Cerebellar nuclear complex (tissue), 1 donor: ENCODE results near the gene VPS26C.
"Not testable (repeated sequence)": the region's sequence is repeated elsewhere in the genome, so short reads cannot be mapped to it uniquely, and the experiment has no call there.

Experiments
- DNase-seq, 2 experiments: peaks; one replicate each; lab custom pipeline; 2025; lab: John Stamatoyannopoulos, UW

Gene VPS26C

GRCh38 chr21:37228003-37228400, 39.1 kb downstream of the VPS26C start:
- no peak for DNase-seq

DNA sequence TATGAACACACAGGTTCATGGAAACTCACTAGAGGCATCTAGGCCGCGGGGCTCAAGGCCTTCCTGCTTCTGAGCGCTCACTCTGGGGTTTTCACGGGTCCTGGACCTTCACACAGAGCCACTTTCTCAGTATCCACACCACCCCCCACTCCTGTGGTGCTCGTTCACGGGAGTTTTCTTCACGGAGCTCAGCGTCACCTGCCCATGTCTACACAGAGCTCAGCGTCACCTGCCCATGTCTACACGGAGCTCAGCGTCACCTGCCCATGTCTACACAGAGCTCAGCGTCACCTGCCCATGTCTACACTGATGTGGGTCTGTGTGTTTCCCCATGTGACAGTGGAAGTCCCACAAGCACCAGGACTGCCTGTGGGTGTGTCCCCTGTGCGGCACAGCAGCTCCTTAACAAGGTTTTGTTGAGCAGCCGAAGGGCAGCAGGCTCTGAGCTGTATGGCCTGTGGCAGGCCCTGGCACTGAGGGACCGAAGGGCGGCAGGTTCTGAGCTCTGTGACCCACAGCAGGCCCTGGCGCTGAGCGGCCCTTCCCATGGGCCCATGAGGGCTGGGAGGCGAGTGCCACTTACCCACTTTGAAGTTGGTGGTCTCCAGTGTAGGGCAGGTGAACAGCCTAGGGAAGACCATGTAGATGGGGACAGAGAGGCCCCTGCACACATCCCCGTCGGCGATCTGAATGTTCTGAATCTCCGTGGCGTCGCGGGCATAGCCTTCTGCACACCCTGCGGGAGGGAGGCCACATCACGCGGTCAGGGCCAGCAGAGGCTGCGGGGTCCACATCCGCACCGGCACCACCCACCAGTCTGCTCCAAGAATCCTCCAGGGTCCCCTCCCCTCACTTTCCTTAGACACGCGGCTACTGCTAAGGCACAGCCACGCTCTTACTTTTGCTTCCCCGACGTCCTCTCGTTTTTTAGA, 39.8 kb downstream of the VPS26C start:
- no peak for DNase-seq

DNA sequence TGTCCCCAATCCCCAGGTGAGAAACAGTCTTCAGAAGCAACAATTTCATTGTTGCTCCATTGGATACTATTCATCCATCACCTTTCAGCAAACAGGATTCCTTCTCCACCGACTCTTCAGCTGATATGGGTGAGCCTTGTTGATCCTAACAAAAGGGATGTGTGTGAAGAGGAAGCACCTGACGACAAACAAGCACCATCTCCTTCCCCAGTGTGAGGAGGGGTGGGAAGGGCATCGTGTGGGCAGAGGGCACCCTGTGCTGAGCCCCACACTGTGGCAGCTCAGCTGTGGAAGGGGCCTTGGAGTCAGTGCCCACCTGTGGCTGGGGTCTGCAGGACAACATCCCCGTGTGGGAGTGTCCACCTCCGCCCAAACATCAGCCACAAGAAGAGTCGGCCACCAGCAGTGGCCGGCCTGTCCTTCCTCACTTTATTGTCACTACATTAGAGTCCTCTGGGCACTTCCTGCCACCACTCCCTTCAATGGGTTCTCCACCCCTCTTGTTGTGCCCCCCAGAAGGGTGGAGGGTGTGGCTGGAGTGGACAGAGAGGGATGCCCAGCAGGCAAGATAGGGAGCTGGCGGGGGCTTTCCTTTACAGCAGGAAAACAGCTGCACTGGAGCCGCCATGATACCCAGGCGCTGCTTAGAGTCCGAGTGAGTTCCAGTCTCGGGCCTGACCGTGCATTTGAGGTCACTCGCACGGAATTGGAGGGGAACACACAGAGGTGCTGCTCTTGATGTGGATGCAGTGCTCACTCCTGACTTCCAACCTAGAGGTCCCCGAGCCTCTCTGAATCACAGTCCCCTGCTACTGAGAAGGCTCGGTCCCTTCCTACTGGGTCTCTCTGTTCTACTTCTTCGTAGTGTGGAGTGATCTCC, 40.9 kb downstream of the VPS26C start:
- DNase-seq, result no peak

DNA sequence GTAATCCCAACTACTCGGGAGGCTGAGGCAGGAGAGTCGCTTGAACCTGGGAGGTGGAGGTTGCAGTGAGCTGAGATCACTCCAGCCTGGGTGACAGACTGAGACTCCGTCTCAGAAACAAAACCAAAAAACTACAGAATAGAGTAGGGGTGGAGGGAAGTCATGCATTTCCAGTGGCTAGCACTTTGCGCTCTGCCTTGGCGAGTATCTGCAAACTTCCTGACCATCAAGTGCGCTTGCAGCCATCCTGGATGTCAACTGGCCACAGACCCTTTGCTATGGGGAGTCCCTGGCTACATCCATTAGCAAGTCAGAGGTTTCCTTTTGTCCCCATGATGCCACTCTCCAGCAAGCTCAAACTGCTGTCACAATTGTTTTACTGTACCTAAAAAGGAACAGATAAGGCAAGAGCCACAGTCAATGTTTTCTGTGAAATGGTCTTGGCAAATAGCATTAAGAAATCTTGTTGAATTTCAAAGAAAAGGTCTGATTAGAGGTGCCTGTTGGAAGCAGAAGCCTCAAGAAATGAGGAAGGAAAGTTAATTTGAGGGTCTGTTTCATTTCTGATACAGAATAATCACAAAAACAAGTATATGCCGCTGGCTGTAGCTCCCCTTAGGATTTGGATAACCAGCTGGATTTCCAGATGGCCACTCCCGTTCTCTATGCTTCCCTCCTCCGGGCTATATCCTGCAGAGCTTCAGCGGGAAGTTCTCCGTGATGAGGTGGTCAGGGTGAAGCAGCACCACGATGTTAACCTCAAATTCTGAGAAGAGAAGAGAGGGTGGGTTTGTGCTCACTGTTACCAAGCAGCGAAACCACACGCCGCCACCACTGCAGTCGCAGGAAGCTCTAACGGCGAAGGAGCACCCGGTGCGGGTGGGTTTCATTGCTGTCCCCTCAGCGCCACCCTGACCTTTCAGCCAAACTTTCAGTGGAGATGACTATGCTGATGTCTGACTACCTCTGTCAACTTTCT, 42.0 kb downstream of the VPS26C start:
- DNase-seq, result no peak

GRCh38 chr21:37223804-37224345, 43.3 kb downstream of the VPS26C start:
- no peak for DNase-seq

DNA sequence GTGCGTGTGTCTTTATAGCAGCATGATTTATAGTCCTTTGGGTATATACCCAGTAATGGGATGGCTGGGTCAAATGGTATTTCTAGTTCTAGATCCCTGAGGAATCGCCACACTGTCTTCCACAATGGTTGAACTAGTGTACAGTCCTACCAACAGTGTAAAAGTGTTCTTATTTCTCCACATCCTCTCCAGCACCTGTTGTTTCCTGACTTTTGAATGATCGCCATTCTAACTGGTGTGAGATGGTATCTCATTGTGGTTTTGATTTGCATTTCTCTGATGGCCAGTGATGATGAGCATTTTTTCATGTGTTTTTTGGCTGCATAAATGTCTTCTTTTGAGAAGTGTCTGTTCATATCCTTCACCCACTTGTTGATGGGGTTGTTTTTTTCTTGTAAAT, 44.9 kb downstream of the VPS26C start:
- DNase-seq, result not testable (repeated sequence)

DNA sequence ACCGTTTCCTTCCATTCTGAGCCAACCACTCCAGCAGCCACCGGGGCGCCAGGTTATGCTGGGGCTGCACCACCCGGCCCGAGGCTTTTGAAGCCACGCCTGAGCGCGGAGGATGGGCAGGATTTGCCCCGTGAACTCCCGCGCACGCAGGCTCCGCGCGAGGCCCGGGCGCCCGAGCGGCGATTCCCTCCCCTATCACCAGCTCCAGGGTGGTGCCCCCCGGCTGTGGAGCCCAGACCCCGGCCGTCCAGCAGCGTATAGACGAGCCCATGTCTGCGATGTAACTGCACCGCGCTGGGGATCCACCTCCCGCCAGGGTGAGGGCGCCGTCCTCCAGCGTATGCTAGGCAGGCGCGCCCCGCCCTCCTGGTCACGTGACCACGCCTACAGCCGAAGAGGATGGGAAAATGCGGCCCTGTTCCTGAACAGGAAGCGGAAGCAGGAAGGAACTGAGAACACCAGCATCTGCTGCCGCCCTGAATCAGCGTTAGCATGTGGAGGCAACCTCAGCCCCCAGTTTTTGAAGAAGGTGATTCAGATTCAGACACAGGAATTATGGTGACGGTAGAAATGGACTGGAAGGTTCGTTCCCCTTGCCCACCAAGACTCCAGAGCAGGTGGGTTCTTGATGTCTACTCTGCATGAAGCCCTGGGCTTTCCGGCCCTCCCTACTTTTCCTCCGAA, 46.0 kb downstream of the VPS26C start:
- DNase-seq, result peak; percentile 3 to 85

DNA sequence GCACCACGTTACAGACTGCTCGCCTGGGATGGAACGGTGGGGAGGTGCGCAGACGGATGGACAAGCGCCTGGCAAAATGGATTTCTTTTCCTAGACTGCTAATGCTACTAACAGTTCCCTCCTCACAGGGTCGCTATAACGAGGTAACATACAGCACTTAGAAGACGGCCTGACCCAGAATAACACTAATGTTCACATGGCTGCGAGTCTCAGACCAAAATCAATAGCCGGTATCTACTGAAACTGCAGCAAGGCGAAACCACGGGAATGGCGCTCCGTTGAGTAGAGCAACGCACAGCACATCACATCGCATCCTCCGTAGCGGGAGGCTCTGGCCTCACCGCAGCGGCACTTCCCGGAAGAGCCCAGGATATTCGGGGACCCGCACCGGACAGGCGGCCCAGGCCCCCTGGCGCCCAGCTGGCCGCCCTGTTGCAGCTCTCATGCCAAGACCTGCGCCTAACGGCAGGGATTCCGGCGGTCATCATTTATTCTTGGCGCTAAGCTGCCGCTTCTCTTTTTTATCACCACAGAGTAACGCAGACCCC, 46.6 kb downstream of the VPS26C start:
- no peak for DNase-seq

- DNase-seq, result no peak
Measured at GRCh38 chr21:37219761-37220432, 47.2 kb downstream of the VPS26C start.

GRCh38 chr21:37214952-37215351, 52.2 kb downstream of the VPS26C start:
- DNase-seq, result no peak

DNA sequence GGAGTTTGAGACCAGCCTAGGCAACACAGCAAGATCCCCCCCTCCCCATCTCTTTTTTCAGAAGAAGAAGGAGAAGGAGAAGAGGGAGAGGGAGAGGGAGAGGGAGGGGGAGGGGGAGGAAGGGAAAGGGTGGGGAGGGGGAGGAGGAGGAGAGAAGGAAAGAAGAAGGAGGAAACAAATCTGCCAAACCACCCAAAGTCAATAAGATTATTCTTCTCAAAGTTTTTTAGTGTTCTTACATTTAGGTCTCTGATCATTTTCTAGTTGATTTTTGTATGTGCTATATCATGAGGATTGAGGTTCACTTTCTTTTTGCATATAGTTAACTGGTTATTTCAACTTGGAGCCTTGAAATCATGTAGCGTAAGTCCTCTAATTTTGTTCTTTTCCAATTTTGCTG, 56.3 kb downstream of the VPS26C start:
- DNase-seq, result no peak

- no peak for DNase-seq
Measured at GRCh38 chr21:37210130-37210529, 57.0 kb downstream of the VPS26C start.

- DNase-seq, result no peak
Measured at GRCh38 chr21:37208741-37209225, 58.4 kb downstream of the VPS26C start.

- DNase-seq, result peak; percentile 2 to 39
Measured at GRCh38 chr21:37208056-37208721, 58.9 kb downstream of the VPS26C start.

DNA sequence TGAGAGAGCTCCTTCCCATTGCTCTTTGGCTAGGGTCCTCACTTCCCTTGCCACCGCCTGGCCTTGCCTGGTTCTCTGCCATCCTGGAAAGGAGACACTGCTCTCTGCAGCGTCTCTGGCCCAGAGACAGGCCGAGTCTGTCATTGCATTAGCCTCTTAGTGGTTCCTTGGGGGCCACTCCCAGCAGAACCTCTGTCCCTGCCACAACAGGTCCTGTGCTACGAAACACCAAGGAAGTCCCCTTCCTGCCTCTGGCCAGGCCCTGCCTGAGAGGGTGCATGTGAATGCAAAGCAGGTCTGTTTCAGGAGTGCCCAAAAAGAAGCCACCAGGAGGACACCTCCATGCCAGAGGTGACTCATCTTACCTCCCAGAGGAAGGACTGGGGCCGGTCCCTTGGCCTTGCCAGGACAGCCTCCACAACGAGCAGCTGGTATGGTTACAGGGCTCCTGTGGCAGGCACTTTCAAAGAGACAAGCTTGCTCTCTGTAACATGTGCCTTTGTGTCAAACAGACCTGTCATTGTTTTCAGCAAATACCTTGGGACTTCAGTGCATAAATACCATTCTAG, 59.6 kb downstream of the VPS26C start:
- peak in 1 of 2 experiments; percentile 27 for DNase-seq

DNA sequence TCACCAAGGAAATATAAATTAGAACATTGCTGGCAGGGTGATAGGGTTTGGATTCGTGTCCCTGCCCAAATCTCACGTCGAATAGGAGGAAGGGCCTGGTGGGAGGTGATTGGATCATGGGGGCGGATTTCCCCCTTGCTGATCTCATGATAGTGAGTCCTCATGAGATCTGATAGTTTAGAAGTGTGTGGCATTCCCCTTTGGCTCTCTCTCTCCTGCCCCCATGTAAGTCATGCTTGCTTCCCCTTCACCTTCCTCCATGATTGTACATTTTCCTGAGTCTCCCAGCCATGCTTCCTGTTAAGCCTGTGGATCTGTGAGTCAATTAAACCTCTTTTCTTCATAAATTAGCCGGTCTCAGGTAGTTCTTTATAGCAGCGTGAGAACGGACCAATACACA, 60.6 kb downstream of the VPS26C start:
- no peak for DNase-seq

DNA sequence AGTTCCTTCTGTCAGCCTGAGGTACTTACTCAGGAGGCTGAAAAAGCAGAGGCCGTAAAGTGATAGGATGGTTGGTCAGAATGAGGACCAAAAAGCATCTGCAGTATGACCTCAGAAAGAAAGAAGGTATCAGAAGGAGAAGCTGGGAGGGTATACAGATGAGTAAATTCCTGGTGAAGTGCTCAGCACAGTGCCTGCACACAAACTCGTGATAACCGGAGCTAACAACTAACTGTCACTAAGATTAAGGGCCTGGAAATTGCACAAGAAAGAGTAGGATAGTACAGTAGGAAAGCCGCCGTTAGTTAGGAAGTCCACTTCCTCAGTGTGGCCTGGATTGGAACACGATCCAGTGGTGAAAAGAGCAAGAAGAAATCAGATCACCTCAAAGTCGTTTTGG, 62.6 kb downstream of the VPS26C start:
- DNase-seq, result no peak

DNA sequence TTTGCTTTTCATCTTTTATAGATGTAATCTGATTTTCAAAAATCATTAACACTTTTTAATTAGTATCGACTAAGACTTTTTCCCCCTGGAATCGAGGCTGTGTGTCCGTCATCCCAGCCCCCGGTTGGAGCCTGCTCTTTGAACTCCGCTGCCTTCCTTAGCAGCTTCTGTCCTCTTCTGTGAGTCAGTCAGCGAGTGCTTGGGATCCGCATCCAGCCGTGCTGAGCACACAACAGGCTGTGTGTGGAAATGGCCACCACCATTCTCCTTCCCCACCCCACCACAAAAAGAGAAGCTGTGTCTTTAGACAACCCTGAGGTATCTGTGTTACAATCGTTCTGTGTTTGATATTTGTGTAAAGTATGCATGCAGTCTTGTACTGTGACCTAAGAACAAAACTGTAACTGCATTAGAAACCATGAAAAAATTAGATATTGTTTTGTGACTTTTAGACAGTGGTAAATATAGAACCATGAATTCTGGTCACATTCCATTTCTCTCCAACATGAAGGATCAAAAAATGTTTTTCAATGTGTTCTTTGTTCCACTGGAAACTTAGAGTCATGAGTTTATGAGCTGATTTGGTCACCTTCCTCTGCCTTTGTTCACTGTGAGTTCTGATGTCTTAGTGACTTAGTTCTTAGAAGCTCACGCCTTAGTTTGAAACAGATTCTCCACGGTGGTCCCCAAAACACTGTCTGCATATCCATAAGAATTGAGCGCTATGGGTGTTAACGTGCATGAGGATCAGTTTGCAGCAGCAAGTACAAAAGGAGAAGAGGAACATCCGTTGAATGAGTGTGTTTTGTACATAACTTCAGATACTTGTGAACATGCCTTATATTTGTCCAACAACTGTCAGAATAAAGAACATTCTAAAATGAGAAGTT, 64.7 kb downstream of the VPS26C start:
- DNase-seq, result no peak
